ENCODE results near the gene SBDS. TPM values are rescaled to one million over a fixed set of nuclear protein-coding genes. Genes with fewer than 3 reads are reported as not detected.

SBDS gene
- total RNA-seq (2014; rRNA removed; shearing (Covaris generic)): 84.1 and 91.0 TPM in 2 replicates

GRCh38 chr7:66995050-66995776, at the start of gene SBDS:
TSS of gene SBDS (minus strand) at chr7:66995586. CDS start at chr7:66995417, 169 bp downstream.

GRCh38 chr7:66996444-66997191, 1.2 kb upstream of the SBDS start, which contains the start of gene TYW1:
TSS of gene TYW1 (plus strand) at chr7:66996833. CDS start at chr7:66996979, 146 bp downstream.

Small RNA genes lying within 50 kb of the gene (small RNA-seq; reads per million reads assigned to genes)
- not detected for gene RN7SL43P

Other genes starting within 250 kb of the SBDS start
- 51.9 and 74.5 TPM in 2 replicates for gene TMEM248, start 74.4 kb downstream of the SBDS start, total RNA-seq (2014; rRNA removed; shearing (Covaris generic))
- 17.3 and 18.7 TPM in 2 replicates for gene TYW1, start 1.2 kb upstream of the SBDS start, total RNA-seq (2014; rRNA removed; shearing (Covaris generic))

Data from A375 (cell line).